Upper lobe of left lung (tissue), 6 donors: ENCODE results near the gene SCARB1. TPM values are rescaled to one million over a fixed set of nuclear protein-coding genes. Genes with fewer than 3 reads are reported as not detected.

ENCODE experiments used
- ATAC-seq, 2 donors: fragments of 200-7000 bp; cut with Tn5 transposase; one replicate each; pipeline ENCODE4 v1.9.1; 2022; ENCODE audit warnings: mild to moderate bottlenecking in 2 of 2, moderate library complexity in 2 of 2; ENCODE audit not compliant: low FRiP score in 2 of 2
- DNase-seq, 2 donors: peaks; one replicate each; pipeline ENCODE4 v3.0.0-alpha.2; 2019 to 2020
- H3K27ac ChIP-seq, 4 donors: fragments of 200-600 bp; sonication (generic); one replicate each; pipeline ENCODE4 v1.5.1; 2016 to 2019
- H3K27me3 ChIP-seq, 4 donors: fragments of 200-600 bp; sonication (generic); one replicate each; pipeline ENCODE4 v1.5.1; 2017 to 2019
- H3K36me3 ChIP-seq, 4 donors: fragments of 200-600 bp; sonication (generic); one replicate each; pipeline ENCODE4 v1.5.1; 2016 to 2019
- H3K4me1 ChIP-seq, 4 donors: fragments of 200-600 bp; sonication (generic); one replicate each; pipeline ENCODE4 v1.5.1; 2018 to 2019
- H3K4me3 ChIP-seq, 4 donors: fragments of 200-600 bp; sonication (generic); one replicate each; pipeline ENCODE4 v1.5.1; 2017 to 2019; ENCODE audit warnings: mild to moderate bottlenecking in 2 of 4, moderate library complexity in 1 of 4
- H3K9me3 ChIP-seq, 4 donors: fragments of 200-600 bp; sonication (generic); one replicate each; pipeline ENCODE4 v1.5.1; 2018 to 2019
- EP300 ChIP-seq, 4 donors: sonication (generic); formaldehyde crosslinking; IDR thresholded peaks; one replicate each; pipeline ENCODE4 v1.5.1; 2017; ENCODE audit warnings: antibody characterized with exemption in 4 of 4, control low read depth in 2 of 4
- POLR2A ChIP-seq, 4 donors: fragments of 450-650 bp; IDR thresholded peaks; one replicate each; pipeline ENCODE4 v1.5.1; 2016 to 2017; ENCODE audit warnings: antibody characterized with exemption in 4 of 4, mild to moderate bottlenecking in 2 of 4
- POLR2AphosphoS5 ChIP-seq, 2 donors: sonication (generic); formaldehyde crosslinking; IDR thresholded peaks; one replicate each; pipeline ENCODE4 v1.5.1; 2017; ENCODE audit warnings: antibody characterized with exemption in 2 of 2
- WGBS, 2 donors: methylation state at CpG; one replicate each; pipeline ENCODE4 v1.1.5; 2017 to 2018; 5-methylcytosine and 5-hydroxymethylcytosine counted together
- total RNA-seq, 6 donors: library from RNA; depleted of rRNA in 4 of 6; stranded (reverse); fragments of >200 nt in 4 of 6; gene quantifications; one replicate each; pipeline versions ENCODE4 v1.1.0 to v1.2.1, GENCODE V29; 2016 to 2021
- TF ChIP-seq, protein P1 (sequence below), 6 experiments: fragments of 450-650 bp in 4 of 6; fragments of 200-600 bp in 2 of 6; sonication (generic) in 2 of 6; IDR thresholded peaks; one replicate each; pipeline ENCODE4 v1.5.1; 2016 to 2019; ENCODE audit warnings: antibody characterized with exemption in 6 of 6
- donor health status: DM: no; HTN: no; CAD: no; lungs with moderate emphysema.
- donor health status: DM: no; HTN: yes; CAD: no; lungs with severe emphysema.

SCARB1 gene
- total RNA-seq, 6 donors from 2014 or later, result 10.0 to 51.3 (median 22.5) TPM

DNA sequence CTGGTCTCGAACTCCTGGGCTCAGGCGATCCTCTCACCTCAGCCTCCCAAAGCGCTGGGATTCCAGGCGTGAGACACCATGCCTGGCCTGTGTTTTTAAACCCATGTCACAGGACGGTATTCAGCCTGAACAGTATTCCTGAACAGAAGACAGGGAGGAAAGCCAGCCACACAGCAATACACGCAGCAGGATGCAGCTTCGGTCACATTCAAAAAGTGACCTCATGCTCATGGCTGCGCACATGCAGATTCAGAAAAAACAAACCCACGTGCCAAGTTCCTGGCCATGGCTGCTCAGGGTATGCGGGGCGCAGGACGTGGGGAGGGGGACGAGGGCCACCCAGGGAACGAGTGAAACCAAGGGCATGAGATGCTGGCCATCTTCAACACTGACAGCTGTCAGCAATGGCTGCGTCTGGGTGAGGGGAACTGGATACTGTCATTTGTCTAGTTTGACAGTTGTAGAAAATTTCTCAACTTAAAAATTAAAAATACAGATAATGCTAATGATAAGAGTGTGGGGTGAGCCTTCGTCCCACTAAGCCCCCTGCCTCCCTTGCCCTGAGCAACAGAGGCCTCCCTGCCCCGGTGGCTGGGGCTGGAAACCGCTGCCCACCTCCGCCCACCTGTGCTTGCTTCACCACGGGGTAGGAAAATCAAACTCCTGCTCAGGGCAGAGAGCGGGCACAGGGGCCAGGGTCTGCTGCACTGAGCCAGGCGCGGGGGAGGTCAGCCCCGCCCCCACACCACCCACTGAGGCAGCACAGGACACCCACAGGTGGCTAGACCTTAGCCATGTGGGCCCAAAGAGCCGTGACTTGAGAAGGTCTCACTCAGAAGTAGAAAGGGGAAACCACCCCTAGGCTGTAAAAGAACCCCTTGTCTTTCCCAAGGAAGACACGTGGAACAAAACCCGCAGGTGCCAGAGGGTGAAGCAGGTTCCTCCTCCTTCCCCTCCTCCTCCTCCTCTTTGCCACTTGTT is 84.2 kb downstream of the SCARB1 start:
- peaks cover 5 to 11% (median 9%) of the 10 kb centered on the region in 4 donors for H3K4me1 ChIP-seq
- WGBS, 2 donors, result 87 to 88% methylated on average over 27 of the region's 27 CpGs
- DNase-seq (peak in 1 of 2 donors; percentile 58), ATAC-seq (no peak)
- TF ChIP-seq EP300 (IDR thresholded peaks at IDR 0.05), result no peak
- no peak for TF ChIP-seq POLR2AphosphoS5 (IDR thresholded peaks at IDR 0.05)
- TF ChIP-seq, protein P1, sequence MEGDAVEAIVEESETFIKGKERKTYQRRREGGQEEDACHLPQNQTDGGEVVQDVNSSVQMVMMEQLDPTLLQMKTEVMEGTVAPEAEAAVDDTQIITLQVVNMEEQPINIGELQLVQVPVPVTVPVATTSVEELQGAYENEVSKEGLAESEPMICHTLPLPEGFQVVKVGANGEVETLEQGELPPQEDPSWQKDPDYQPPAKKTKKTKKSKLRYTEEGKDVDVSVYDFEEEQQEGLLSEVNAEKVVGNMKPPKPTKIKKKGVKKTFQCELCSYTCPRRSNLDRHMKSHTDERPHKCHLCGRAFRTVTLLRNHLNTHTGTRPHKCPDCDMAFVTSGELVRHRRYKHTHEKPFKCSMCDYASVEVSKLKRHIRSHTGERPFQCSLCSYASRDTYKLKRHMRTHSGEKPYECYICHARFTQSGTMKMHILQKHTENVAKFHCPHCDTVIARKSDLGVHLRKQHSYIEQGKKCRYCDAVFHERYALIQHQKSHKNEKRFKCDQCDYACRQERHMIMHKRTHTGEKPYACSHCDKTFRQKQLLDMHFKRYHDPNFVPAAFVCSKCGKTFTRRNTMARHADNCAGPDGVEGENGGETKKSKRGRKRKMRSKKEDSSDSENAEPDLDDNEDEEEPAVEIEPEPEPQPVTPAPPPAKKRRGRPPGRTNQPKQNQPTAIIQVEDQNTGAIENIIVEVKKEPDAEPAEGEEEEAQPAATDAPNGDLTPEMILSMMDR (IDR thresholded peaks at IDR 0.05), result no peak
- TF ChIP-seq POLR2A (IDR thresholded peaks at IDR 0.05), result no peak
- no peak overlapping the region for H3K27ac ChIP-seq
- peaks cover 0 to 4% (median 0%) of the 10 kb centered on the region in 4 donors for H3K36me3 ChIP-seq
- H3K9me3 ChIP-seq, result no peaks in the 10 kb centered on the region
- no peaks in the 10 kb centered on the region for H3K27me3 ChIP-seq
- H3K4me3 ChIP-seq, result no peak overlapping the region

DNA sequence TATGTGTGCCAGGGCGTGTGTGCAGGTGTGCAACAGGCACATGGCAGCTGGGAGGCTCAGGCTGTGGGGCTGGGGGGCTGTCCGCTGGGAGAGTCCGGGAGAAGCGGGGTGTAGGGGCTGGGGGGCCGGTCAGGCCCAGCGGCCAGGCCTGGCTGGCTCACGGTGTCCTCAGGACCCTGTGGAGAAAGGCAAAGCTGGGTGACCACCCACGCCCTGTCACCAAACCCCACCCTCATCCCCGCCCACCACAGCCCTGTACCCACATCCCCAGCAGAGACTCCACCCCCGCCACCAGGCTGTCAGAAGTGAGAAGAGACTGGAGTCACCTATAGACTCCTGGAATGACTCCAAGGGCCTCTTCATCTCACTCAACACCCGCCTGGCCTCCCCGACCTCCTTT is 85.3 kb downstream of the SCARB1 start:
- Histone ChIP-seq H3K36me3 (peaks cover 0 to 4% (median 0%) of the 10 kb centered on the region in 4 donors), H3K9me3 (no peaks in the 10 kb centered on the region), H3K27me3 (no peaks in the 10 kb centered on the region), H3K4me3 (no peak overlapping the region), H3K27ac (no peak overlapping the region), H3K4me1 (peaks cover 12 to 19% (median 15%) of the 10 kb centered on the region in 4 donors)
- TF ChIP-seq, protein P1 (IDR thresholded peaks at IDR 0.05), result no peak
- peak in 1 of 2 donors; percentile 2 for ATAC-seq
- peak in 1 of 2 donors; percentile 56 for DNase-seq
- WGBS, 2 donors, result 84 to 85% methylated on average over 3 to 4 of the region's 12 CpGs

DNA sequence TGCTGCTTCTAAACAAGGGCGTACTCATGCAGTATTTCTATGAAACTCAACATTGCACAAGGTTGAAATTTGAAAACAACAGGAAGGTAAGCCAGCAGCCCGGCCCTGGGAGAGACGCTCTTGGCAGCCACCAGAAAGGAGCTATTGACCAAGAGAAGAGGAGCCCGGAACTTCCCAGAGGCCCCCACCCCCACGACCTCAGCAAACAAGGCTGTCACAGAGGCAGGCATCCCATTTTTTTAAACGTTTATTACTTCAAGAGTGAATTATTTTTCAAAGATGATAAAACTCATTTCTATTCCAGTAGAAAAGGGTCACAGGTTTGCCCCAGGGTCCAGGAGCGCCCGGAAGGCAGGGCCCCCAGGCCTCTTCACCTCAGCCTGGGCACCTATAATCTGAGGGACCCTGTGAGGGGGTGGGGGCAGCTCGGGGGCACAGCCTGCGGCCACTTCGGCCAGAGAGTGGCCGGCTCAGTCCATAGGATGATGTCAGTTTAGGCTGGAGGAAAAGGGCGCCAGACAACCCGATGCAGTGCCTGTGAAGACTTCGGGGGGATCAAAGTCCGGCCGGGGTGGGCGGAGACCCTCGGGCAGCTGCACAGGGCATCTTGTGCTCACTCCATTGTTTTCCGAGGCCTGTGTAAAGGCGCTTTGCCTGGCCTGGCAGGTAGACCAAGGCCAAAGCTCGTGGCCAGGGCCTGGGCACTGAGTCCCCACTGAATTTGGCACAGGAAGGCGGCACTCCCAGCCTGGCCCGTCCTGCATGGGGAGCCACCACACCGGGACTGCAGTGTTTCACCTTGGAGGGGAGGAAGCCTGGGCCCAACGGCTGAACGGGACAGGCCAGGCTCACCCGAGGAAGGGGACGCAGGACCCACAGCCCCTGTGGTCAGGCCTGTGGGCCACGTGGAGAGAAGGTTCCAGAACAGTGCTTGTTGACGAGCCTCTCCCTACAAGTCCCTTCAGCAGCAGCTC is 86.0 kb downstream of the SCARB1 start:
- no peaks in the 10 kb centered on the region for H3K27me3 ChIP-seq
- H3K4me3 ChIP-seq, result no peak overlapping the region
- H3K4me1 ChIP-seq, result peaks cover 12 to 19% (median 15%) of the 10 kb centered on the region in 4 donors
- TF ChIP-seq, protein P1 (IDR thresholded peaks at IDR 0.05), result no peak
- TF ChIP-seq POLR2AphosphoS5 (IDR thresholded peaks at IDR 0.05) (no peak), POLR2A (IDR thresholded peaks at IDR 0.05) (no peak), EP300 (IDR thresholded peaks at IDR 0.05) (no peak)
- H3K9me3 ChIP-seq, result no peaks in the 10 kb centered on the region
- ATAC-seq (no peak), DNase-seq (no peak)
- no peak overlapping the region for H3K27ac ChIP-seq
- 69 to 83% methylated on average over 8 to 31 of the region's 31 CpGs for WGBS, 2 donors
- H3K36me3 ChIP-seq, result peaks cover 0 to 4% (median 0%) of the 10 kb centered on the region in 4 donors

DNA sequence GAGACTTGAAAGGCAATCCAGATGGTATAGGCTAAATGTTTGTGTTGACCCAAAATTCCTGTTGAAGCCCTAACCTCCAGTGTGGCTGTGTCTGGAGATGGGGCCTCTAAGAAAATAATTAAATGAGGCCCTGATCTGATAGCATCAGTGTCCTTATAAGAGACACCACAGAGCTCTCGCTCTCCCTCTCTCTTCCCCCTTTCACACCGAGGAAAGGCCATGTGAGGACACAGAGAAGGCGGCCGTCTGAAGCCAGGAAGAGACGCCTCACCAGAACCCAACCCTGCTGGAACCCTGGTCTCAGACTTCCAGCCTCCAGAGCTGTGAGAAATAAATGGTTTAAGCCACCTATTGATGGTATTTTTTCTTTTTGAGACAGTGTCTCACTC is 87.5 kb downstream of the SCARB1 start:
- TF ChIP-seq EP300 (IDR thresholded peaks at IDR 0.05) (no peak), POLR2AphosphoS5 (IDR thresholded peaks at IDR 0.05) (no peak), POLR2A (IDR thresholded peaks at IDR 0.05) (no peak)
- TF ChIP-seq, protein P1 (IDR thresholded peaks at IDR 0.05), result no peak
- 59 to 65% methylated on average over 5 of the region's 5 CpGs for WGBS, 2 donors
- H3K4me1 ChIP-seq, result peaks cover 19 to 33% (median 23%) of the 10 kb centered on the region in 4 donors

More for the DNA sequence above, 87.5 kb downstream of the SCARB1 start:
- Histone ChIP-seq H3K9me3 (no peaks in the 10 kb centered on the region), H3K27ac (no peak overlapping the region), H3K27me3 (no peaks in the 10 kb centered on the region), H3K36me3 (no peaks in the 10 kb centered on the region), H3K4me3 (no peak overlapping the region)
- ATAC-seq, result no peak
- no peak for DNase-seq
